Fibroblast of peridontal ligament (primary cell): ENCODE results near the gene ATP6V1A.

Experiments used
- DNase-seq: peaks from one replicate; pipeline ENCODE4 v3.0.0-alpha.2; 2010; ENCODE audit errors: extremely low read depth

Gene ATP6V1A

DNA sequence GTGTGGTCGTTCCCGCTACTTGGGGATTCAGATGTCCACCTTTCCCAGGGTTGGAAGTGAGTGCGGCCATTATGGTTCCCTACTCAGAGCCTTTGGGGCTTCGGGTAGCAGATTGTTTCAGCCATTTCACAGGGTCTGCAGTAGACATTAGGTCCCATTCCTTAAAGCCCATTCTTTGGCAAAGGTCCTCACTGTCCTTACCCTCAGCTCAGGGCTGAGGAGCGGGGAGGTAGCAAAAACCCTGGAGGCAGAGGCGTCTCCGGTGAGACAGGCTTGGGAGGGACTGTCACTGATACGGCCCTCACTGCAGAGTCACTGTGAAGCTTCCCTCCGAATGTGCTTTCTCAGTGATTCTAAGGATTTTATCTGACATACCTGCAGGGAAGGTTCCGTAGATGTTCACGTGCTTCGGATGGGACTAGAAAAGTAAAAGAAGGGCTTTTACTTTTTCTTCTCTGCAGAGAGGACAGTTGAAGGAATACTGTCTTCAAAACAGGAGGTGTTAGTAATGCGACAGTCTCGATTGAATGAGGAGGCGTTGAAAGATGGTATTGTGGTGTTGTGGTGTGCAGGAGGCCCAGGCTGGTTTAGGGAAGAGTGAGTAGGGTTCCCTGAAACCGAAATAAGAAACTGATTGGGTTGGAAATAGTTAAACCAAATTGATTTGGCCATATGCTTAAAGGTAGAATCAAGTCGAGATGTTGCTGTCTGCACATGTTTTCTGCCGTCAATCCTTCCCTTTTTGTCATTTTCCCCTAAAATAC is 630 bp downstream of the ATP6V1A start:
- peak; percentile 26 for DNase-seq

- DNase-seq = peak; percentile 41
Observed at GRCh38 chr3:113751141-113751540, 4.3 kb downstream of the ATP6V1A start.

DNA sequence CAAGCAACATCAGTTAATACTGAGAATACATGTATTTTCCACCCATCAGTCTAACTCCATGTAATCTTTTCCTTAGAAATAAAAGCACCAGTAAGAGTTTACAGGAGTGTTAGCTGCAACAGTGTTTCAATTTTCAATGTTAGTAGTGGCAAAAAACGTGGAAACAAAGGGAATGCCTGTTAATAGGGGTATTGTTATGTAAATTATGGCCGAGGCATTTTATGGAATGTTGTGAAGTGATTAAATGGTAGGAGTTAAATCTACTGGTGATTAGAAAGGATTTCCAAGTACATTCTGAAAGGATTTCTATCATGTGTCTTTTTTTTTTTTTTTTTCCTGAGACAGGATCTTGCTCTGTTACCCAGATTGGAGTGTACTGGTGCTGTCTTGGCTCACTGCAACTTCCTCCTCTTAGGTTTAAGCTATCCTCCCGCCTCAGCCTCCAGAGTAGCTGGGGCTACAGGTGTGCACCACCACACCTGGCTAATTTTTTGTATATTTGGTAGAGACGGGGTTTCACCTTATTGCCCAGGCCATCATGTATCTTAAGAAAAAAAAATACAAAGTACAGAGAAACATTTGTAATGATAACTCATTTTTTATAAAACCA is 6.6 kb downstream of the ATP6V1A start:
- no peak for DNase-seq

GRCh38 chr3:113754494-113755159 is 7.8 kb downstream of the ATP6V1A start:
- DNase-seq = no peak

DNA sequence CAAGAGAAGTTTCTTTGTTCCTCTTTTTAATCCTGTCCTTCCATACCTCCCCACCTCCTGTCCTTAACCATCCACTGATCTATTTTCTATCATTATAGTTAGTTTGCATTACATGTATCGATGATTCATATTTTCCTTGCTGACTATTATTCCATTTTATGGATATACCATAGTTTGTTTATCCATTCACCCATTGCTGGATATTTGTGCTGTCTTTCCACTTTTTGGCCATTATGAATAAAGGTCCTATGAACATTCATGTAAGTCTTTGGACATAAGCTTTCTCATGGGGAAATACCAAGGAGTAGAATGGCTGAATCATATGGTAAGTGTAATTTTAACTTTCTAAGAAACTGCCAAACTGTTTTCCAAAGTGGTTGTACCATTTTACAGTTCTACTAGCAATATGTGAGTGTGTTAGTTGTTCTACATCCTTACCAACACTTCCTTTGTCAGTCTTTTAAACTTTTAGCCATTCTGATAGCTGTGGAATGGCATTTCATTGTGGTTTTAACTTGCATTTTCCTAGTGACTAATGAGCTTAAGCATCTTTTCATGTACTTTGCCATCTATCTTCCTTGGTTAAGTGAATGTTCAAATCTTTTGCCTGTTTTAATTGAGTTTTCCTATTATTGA is 11.7 kb downstream of the ATP6V1A start:
- peak; percentile 69 for DNase-seq

DNA sequence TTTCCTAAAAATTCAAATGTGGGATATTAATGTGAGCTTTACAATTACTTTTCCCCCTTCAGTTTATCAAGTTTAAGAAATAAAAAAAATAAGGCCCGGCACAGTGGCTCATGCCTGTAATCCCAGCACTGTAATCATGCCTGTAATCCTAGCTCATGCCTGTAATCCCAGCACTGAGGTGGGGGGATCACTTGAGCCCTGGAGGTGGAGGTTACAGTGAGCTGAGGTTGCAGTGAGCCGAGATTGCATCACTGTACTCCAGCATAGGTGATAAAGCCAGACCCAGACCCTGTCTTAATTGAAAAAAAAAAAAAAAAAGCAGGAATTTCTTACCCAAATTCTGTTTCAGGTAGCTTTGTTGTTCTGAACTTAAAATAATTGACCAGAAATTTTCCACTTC is 17.9 kb downstream of the ATP6V1A start:
- DNase-seq = no peak

DNA sequence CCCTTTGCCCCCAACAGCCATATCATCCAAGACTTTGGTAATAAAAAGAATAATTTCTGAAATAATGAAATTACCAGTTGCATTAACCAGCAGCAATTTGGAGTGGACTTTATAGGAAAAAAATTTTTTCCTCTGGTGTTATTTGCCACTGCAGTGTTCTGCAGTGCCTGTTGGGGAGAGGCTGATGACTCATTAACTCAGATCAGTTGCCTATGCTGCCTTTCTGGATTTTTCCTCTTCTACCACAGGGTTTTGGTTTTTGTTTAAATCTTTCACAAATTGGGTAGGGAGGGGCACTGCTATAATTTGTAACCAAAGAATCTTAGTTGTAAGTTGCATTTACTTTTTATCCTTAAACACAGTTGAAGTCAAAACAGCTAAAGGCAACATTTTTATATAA is 22.7 kb downstream of the ATP6V1A start:
- peak; percentile 93 for DNase-seq

- no peak for DNase-seq
Observed at GRCh38 chr3:113771993-113772392, 25.2 kb downstream of the ATP6V1A start.

GRCh38 chr3:113773381-113773780 is 26.5 kb downstream of the ATP6V1A start:
- peak; percentile 92 for DNase-seq

GRCh38 chr3:113775516-113775915 is 28.7 kb downstream of the ATP6V1A start:
- DNase-seq = no peak

DNA sequence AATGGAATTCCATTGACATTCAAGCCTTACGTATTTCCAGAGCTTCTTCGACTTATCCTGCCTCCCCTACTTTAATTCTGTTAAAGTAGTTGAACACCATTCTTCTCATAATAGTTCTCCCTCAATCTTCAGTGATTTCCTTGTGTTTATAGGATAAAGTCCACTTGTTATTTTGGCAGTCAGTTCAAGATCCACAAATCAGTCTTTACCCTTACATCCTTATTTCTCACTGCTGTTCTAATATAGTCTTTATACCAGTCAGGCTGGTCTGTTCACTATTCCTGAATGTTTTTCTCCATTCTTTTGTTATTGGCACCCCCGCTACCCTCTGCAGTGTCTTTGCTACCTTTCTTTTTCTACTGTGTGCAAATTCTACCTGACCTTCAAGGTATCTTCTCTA is 29.7 kb downstream of the ATP6V1A start:
- DNase-seq = no peak

DNA sequence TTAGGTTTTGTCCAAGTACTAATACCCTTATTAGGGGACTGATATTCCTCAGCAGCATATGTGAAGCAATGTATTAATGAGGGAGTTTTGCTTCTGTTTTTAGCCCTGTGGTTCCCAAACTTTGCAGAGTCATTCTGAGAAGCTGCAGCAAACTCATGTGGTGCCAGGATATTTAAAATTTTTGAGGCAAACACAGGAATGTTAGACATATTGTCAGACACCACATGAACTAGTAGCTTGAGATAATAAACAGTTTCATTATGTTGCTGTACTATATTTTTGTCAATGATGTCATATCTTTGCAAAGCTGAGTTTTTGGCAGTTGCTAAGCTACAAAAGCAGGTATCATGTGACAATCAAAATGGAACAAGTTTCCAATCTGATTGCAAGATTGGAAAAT is 36.6 kb downstream of the ATP6V1A start:
- DNase-seq = peak; percentile 99

DNA sequence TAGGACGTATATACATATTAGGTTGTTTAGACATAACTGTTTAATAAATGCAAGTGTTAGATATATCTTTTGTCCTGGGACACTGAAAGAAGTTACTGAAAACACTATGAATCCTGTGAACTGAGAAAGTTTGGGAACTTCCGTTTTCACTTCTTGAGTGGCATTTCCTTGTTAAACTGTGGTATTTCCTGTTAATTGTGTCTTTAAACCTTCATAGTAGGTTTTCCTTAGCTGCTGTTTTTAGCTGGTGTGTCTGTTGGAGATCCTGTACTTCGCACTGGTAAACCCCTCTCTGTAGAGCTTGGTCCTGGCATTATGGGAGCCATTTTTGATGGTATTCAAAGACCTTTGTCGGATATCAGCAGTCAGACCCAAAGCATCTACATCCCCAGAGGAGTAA is 37.1 kb downstream of the ATP6V1A start:
- no peak for DNase-seq

DNA sequence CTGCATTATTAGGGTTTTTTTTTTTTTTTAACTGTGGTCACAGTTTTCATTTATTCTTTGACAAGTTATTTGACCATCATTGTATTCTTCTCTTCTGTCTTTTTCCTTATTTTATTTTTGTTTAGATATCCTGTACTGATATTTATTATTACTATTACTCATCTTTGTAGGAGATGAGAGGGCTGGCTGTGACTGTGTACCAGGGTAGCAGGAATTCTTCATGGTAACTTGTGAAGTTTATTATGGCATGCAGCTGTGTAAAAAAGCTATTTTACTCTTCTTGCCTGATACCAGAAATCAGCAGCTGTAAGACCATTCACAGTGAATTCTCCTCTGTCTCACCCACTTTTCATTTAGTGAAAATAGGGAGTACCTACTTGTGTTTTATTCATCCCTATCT is 44.5 kb downstream of the ATP6V1A start:
- no peak for DNase-seq

DNA sequence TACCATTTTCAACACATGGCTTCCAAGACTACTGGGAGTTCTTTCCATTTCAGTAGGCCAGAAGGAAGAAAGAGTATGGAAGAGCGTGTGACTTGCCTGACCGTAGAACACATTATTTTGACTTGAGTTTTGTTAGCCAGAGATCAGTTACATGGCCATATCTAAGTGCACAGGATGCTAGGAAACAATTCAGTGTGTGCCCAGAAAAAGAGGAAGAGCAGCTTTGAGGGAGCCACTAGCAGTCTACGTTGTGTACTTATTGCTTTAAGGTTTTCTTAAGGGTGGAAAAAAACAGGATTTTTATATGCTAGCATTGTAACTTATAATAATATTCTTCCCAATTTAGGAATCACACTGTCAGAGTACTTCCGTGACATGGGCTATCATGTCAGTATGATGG is 47.7 kb downstream of the ATP6V1A start:
- no peak for DNase-seq

- DNase-seq = no peak
Observed at GRCh38 chr3:113795693-113796092, 48.9 kb downstream of the ATP6V1A start.

GRCh38 chr3:113802795-113803455 is 56.1 kb downstream of the ATP6V1A start:
- DNase-seq = no peak

DNA sequence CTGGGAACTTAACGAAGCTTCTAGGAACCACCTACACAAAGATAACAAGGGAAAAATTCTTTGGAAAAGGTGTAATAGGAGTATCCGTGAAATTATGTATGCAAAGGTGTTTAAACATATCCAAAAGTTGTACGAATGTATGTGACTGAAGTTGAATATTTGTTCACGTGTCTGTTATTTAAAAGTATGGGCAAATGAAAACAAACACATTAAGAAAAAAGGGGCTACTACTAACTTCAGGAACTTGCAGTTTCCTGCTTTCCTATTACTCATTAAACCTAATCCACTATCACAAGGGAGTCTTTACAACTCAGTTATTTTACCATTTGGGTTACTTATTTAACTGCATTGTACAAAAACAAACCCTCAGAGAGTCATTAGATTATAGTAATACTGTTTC is 57.8 kb downstream of the ATP6V1A start:
- DNase-seq = no peak

GRCh38 chr3:113805249-113805648 is 58.4 kb downstream of the ATP6V1A start:
- DNase-seq = no peak

- DNase-seq = no peak
Observed at GRCh38 chr3:113812854-113813253, 66.0 kb downstream of the ATP6V1A start.

DNA sequence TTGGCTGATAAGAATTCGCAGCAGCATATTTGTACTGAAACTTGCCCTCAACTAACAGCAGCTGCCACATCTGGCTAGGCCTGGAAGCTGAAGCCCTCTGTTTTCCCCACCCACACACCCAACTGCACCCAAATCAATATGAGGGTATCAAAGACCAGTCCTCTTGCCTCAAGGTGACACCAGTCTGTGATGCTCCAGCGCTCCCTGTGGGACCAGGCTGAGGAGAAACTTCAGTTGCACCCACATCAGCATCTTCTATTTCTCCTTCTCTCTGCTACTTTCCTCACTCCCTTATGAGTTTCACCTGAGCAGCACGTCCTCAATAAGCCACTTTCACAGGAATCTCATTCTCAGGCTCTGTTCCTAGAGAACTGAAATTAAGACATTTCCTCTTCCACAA is 73.0 kb downstream of the ATP6V1A start:
- no peak for DNase-seq

DNA sequence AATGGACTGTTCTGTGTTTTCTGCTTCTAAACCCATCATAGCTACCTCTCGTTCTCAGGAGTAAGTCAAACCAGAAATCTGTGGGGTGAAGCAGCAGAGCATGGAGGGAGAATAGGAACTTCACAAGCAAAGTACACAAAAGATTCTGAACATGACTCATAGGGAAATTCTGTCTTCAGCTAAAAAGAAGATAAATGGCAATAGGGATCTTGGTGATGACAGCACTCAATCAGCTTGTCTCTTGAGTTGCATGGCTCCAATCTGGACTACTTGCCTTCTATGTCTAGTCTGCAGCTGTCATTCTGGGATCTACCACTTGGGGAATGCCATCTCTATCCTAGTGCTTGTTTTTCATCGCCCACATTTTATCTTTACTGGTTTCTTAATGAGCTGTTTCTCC is 78.3 kb downstream of the ATP6V1A start:
- peak; percentile 5 for DNase-seq
